HG03108 (cell line): ENCODE measurements around the gene HAVCR2.

Experiments
- ATAC-seq: cut with Tn5 transposase; IDR thresholded peaks from one replicate; pipeline ENCODE4 v1.9.1; 2021; ENCODE audit warnings: moderate library complexity; ENCODE audit not compliant: unreplicated experiment

The HAVCR2 gene

GRCh38 chr5:157108976-157109375 is at the start of gene HAVCR2:
Gene HAVCR2, minus strand, starts transcription at chr5:157109044. Its CDS starts 61 bp downstream, at chr5:157108983.
- peak; percentile 85 for ATAC-seq

GRCh38 chr5:157157293-157157891 is 48.5 kb upstream of the HAVCR2 start:
- ATAC-seq = no peak

DNA sequence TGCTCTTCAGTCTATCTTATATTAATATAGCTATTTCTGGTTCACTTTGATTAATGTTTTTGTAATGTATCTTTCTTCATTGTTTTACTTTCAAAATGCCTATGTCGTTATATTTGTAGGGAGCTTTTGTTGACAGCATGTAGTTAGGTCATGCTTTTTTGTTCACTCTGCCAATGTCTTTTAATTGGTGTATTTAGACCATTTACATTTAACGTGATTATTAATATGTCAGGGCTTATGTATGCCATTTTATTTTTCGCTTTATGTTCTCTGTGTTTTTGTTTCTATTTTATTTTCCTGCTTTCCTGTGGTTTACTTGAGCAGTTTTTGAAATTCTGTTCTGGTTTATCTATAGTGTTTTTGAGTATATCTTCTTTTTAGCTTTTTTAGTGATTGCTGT is 46.5 kb upstream of the HAVCR2 start:
- ATAC-seq = no peak

GRCh38 chr5:157150995-157151394 is 42.2 kb upstream of the HAVCR2 start:
- ATAC-seq = no peak

DNA sequence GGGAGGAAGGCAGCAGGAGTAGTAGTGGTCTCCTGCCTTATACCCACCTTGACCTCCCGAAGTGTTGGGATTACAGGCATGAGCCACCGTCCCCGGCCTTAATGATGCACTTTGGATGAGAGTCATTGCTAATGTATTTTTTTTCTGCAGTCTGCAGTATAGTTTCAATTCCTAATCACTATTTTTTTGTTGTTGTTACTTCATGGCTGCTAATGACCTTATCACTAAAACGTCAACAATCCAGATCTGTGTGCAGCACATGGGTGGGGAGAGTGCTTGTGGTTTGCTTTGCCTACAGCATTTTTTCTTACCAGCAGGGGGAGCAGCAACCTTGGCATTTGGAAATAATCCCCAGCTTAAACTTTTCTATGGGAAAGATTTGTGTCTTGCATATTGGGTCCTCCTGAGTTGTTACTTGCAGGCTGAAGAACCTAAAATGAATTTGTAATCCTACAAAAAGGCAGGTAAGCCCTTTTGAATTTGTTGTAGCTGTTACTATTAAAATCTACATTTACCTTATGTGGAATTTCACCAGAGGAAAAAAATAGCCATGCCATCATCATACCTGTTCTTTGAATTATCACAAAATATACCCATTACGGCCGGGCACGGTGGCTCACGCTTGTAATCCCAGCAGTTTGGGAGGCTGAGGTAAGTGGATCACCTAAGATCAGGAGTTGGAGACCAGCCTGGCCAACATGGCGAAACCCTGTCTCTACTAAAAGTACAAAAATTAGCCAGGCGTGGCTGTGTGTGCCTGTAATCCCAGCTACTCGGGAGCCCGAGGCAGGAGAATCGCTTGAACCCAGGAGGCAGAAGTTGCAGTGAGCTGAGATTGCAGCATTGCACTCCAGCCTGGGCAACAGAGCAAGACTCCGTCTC is 40.1 kb upstream of the HAVCR2 start:
- peak; percentile 55 for ATAC-seq

- peak; percentile 35 for ATAC-seq
Measured at GRCh38 chr5:157143127-157143971, 34.5 kb upstream of the HAVCR2 start.

GRCh38 chr5:157142317-157143126 is 33.7 kb upstream of the HAVCR2 start, which contains the start of gene MED7:
Gene MED7, minus strand, starts transcription at chr5:157142865. Its CDS starts 3,434 bp downstream, at chr5:157139431.
- ATAC-seq = peak; percentile 100

- ATAC-seq = no peak
Measured at GRCh38 chr5:157137691-157138090, 28.8 kb upstream of the HAVCR2 start.

- no peak for ATAC-seq
Measured at GRCh38 chr5:157132281-157132612, 23.4 kb upstream of the HAVCR2 start.

DNA sequence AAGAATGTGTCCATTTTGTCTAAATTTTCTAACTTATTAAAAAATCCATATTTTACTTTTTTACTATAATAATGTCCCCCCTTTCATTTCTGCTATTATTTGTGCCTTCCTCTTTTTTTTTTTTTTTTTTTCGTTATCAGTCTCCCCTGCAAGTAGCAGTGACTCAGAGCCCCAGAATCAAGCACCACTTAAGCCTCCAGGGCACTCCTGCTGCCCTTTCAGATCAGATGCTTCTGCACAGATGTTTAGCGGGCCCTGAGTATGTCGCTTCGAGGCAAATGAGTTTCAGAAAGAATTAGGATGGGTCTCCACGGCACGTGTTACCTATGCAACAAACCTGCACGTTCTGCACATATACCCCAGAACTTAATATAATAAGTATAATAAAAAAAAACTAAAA is 22.1 kb upstream of the HAVCR2 start:
- ATAC-seq = no peak

GRCh38 chr5:157121709-157122108 is 12.9 kb upstream of the HAVCR2 start:
- no peak for ATAC-seq

GRCh38 chr5:157120102-157120501 is 11.3 kb upstream of the HAVCR2 start:
- no peak for ATAC-seq

DNA sequence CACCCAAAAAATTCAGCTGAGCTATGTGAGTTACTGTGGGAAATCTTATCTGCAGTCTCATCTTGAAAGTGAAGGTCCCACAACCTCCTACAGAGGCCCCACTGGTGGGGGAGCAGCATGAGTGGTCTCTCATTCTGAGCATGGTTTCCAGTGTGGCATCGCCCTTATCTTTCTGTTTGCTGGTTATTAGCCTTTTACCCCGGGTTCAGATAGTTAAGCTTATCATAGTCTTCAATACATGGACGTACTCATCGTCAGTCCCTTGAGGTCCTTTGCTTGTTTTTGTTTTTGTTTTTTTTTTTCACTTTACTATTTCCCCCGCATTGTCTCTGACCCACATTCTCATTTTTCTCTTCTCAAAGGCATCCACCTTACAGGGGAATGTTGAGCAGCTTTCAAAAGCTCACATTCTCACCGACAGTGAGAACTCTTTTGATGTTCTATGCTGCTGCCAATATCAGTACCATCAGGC is 7.7 kb upstream of the HAVCR2 start:
- ATAC-seq = peak; percentile 55

GRCh38 chr5:157115502-157115901 is 6.7 kb upstream of the HAVCR2 start:
- ATAC-seq = no peak

GRCh38 chr5:157115012-157115411 is 6.2 kb upstream of the HAVCR2 start:
- no peak for ATAC-seq

GRCh38 chr5:157113002-157113401 is 4.2 kb upstream of the HAVCR2 start:
- ATAC-seq = no peak

GRCh38 chr5:157109744-157110143 is 900 bp upstream of the HAVCR2 start:
- ATAC-seq = peak; percentile 71

- no peak for ATAC-seq
Measured at GRCh38 chr5:157107508-157107907, 1.3 kb downstream of the HAVCR2 start.

GRCh38 chr5:157106630-157107461 is 2.0 kb downstream of the HAVCR2 start:
- ATAC-seq = no peak
